AG04449 (cell line): ENCODE measurements around the gene MS4A10.

Experiments
- CTCF ChIA-PET: fragments of 350-600 bp; formaldehyde crosslinking; extraction: SDS; loops from one replicate; lab custom pipeline; 2021; ENCODE audit warnings: antibody characterized with exemption; lab: Yijun Ruan, JAX
- POLR2A ChIA-PET: fragments of 400-600, 350-600 bp; formaldehyde crosslinking; extraction: SDS; loops from one replicate; lab custom pipeline; 2020; ENCODE audit warnings: antibody characterized with exemption, inconsistent platforms; lab: Yijun Ruan, JAX
- DNase-seq: peaks from one replicate; pipeline ENCODE4 v3.0.0-alpha.2; 2010; ENCODE audit warnings: low read depth, low spot score
- H3K4me3 ChIP-seq: 2 replicates; pipeline ENCODE4 v1.5.1; 2011; ENCODE audit warnings: low read depth, mild to moderate bottlenecking, control low read depth, low read length
- CTCF ChIP-seq: IDR thresholded peaks from one replicate; pipeline ENCODE4 v1.5.1; 2011; ENCODE audit warnings: mild to moderate bottlenecking, moderate library complexity, low read length, control low read depth, inconsistent platforms; ENCODE audit not compliant: insufficient read depth; ENCODE audit errors: missing control alignments

The MS4A10 gene

DNA sequence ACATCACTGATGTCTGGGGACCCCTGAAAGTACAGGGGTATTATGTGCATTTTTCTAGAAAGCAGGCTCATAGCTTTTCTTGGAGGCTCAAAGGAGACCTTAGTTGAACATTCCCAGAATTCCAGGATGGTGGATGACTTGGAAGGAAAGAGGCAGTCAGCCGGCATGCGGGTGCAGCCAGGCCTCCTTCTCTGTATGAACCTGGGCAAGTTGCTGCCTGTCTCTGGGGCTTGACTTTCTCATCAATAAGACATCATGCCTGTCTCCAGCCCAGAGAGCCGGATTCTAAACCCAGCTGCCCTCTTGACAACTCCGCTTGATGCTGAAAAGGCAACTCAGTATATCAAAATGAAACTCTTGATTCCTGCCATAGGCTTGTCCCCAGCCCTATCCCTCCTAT is 15.9 kb upstream of the MS4A10 start:
- no peak overlapping the region for H3K4me3 ChIP-seq
- POLR2A ChIA-PET = no interaction called here
- CTCF ChIA-PET = interaction anchor here (1.0 to 2.2 kb wide), 4 partner anchors 8 to 118 kb away, joined by 3 to 6 read pairs (median 4); no protein-coding TSS in a partner anchor
- DNase-seq = no peak
- TF ChIP-seq CTCF = no peak

DNA sequence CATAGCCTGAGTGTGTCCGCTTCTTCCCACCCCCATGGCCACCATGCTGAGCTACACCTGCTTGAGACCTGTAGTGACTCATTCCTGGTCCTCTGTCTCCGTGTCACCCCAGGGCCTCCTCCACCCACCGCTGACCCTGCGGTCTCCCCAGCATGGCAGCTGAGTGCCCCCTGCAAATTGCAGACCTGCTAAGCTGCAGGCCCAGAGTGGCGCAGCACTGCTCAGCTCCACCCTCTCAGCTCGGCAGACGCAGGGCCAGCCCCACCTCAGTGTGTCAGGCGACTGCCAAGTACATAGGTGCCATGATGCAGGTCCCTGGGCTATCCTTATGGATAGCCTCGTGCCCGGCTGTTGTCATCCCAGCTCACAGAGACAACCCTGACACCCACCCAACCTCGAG is 15.3 kb upstream of the MS4A10 start:
- TF ChIP-seq CTCF = no peak
- no peak for DNase-seq
- H3K4me3 ChIP-seq = no peak overlapping the region
- CTCF ChIA-PET = interaction anchor here (1.0 to 2.2 kb wide), 3 partner anchors 9 to 118 kb away, joined by 3 to 4 read pairs (median 4); no protein-coding TSS in a partner anchor
- POLR2A ChIA-PET = no interaction called here

DNA sequence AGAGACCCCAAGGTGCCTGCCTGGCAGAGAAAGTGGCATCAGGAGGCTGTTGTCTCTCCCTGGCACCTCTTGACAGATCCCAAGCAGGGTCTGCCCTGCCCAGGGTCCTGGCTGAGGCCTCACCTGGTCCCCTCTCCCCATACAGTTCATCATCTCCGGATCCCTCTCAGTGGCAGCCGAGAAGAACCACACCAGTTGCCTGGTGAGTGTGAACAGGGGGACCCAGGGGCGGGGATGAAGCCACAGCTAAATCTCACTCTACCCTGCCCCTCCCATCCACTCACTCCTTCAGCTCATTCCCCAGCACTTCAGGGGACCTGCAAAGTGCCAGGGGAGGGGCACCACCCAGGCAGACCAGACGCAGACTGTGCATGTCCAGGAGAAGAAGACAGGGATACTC is 14.0 kb upstream of the MS4A10 start:
- no peak for DNase-seq
- CTCF ChIA-PET = interaction anchor here (2.8 kb wide), 1 partner anchor 116 kb away, joined by 12 read pairs; no protein-coding TSS in a partner anchor
- POLR2A ChIA-PET = interaction anchor here (0.6 kb wide), 1 partner anchor 390 kb away, joined by 3 read pairs; the partner anchor contains the start of gene VPS37C
- no peak overlapping the region for H3K4me3 ChIP-seq
- no peak for TF ChIP-seq CTCF

DNA sequence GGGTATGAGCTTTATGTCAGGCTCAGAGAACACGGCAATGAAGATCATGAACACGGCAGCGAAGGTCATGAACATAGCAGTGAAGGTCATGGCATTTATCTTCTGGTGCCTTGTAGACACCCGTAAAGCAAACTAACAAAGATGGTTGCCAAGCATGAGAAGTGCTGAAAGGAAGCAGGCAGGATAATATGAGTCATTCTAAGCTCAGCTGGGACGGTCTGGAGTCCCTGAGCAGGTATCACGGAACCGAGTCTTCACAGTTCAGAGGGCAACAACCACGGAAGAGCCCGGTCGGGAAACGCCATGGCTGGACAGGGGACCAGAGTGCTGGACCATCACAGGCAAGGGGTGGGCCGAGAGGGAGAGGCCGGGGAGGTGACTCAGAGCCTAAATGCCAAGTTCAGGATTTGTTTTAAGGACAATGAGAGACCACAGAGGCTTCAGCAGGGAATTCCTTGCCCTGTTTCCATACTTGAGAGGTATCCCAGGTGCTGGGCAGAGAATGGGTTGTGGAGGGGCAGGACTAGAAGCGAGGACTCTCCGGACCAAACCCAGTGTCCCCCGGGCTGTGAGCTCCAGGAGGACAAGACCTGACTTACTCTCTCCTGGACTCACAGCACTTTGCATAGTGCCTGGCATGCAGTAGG is 13.1 kb upstream of the MS4A10 start:
- TF ChIP-seq CTCF = no peak
- no peak for DNase-seq
- H3K4me3 ChIP-seq = no peak overlapping the region
- ChIA-PET POLR2A (no interaction called here), CTCF (interaction anchor here (2.8 to 9.6 kb wide), 2 partner anchors 8 to 116 kb away, joined by 12 to 101 read pairs; no protein-coding TSS in a partner anchor)

GRCh38 chr11:60772666-60773065 is 12.5 kb upstream of the MS4A10 start:
- ChIA-PET POLR2A (no interaction called here), CTCF (interaction anchor here (2.8 to 9.6 kb wide), 2 partner anchors 8 to 115 kb away, joined by 12 to 101 read pairs; no protein-coding TSS in a partner anchor)
- DNase-seq = no peak
- TF ChIP-seq CTCF = no peak
- H3K4me3 ChIP-seq = no peak overlapping the region

DNA sequence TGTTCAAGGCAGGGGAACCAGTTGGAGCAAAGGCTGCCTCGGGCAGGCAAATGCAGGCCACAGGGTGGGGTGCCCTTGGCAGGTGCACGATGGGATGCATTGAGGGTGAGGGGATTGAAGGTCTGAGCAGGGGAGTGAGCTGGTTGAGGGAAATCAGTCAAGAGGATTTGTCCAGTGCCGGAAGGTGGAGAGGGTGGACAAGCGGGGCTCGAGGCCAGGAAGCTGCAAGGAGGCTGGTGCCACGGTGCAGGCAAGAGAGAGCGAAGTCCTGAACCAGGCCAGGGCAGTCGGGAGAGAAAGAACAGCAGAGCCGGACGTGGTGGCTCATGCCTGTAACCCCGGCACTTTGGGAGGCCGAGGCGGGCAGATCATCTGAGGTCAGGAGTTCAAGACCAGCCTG is 10.4 kb upstream of the MS4A10 start:
- ChIA-PET POLR2A (no interaction called here), CTCF (interaction anchor here (0.8 to 9.6 kb wide), 15 partner anchors 10 to 413 kb away, joined by 3 to 105 read pairs (median 7); partner anchors contain the start of gene PRPF19)
- no peak overlapping the region for H3K4me3 ChIP-seq
- TF ChIP-seq CTCF = no peak
- DNase-seq = no peak
